Neural progenitor cell (in vitro differentiated cells): ENCODE results near the gene DOCK7. TPM values are rescaled to one million over a fixed set of nuclear protein-coding genes. Genes with fewer than 3 reads are reported as not detected.
"Not testable (repeated sequence)": the region's sequence is repeated elsewhere in the genome, so short reads cannot be mapped to it uniquely, and the experiment has no call there.

Source experiments
- DNase-seq: peaks from one replicate; pipeline ENCODE4 v3.0.0-alpha.2; 2016; ENCODE audit warnings: low spot score
- H2AFZ ChIP-seq: fragments of 200-600 bp; sonication (generic); replicated peaks from 2 replicates; pipeline ENCODE4 v1.6.1; 2016; ENCODE audit warnings: antibody characterized with exemption
- H3F3A ChIP-seq: fragments of 200-600 bp; sonication (generic); 2 replicates; pipeline ENCODE4 v1.6.1; 2016; ENCODE audit warnings: antibody characterized with exemption, low read depth
- H3K27ac ChIP-seq: fragments of 200-600 bp; sonication (generic); 2 replicates; pipeline ENCODE4 v1.5.1; 2016; ENCODE audit warnings: mild to moderate bottlenecking
- H3K27me3 ChIP-seq: fragments of 200-600 bp; sonication (generic); 2 replicates; pipeline ENCODE4 v1.6.1; 2016; ENCODE audit warnings: mild to moderate bottlenecking, moderate library complexity
- H3K36me3 ChIP-seq: fragments of 200-600 bp; sonication (generic); 2 replicates; pipeline ENCODE4 v1.5.1; 2016
- H3K4me1 ChIP-seq: fragments of 200-600 bp; sonication (generic); 2 replicates; pipeline ENCODE4 v1.6.1; 2016; ENCODE audit warnings: mixed run types
- H3K4me2 ChIP-seq: fragments of 200-600 bp; sonication (generic); 2 replicates; pipeline ENCODE4 v1.6.1; 2016
- H3K4me3 ChIP-seq: fragments of 200-600 bp; sonication (generic); 2 replicates; pipeline ENCODE4 v1.5.1; 2016
- H3K79me2 ChIP-seq: fragments of 200-600 bp; sonication (generic); 2 replicates; pipeline ENCODE4 v1.6.1; 2016; ENCODE audit warnings: low read depth
- H3K9ac ChIP-seq: fragments of 200-600 bp; sonication (generic); 2 replicates; pipeline ENCODE4 v1.6.1; 2016
- H3K9me3 ChIP-seq: fragments of 200-600 bp; sonication (generic); 2 replicates; pipeline ENCODE4 v1.5.1; 2016; ENCODE audit warnings: low read depth
- H4K20me1 ChIP-seq: fragments of 200-600 bp; sonication (generic); 2 replicates; pipeline ENCODE4 v1.6.1; 2016; ENCODE audit warnings: low read depth
- H3K27ac Mint-ChIP-seq: 3 replicates; pipeline ENCODE4 v1.8.0; 2021; ENCODE audit warnings: mixed read lengths
- H3K27me3 Mint-ChIP-seq: 2 replicates; pipeline ENCODE4 v1.8.0; 2022; ENCODE audit warnings: low read depth, mild to moderate bottlenecking, inconsistent platforms, moderate library complexity, mixed read lengths; ENCODE audit not compliant: insufficient read depth
- H3K36me3 Mint-ChIP-seq: 3 replicates; pipeline ENCODE4 v1.8.0; 2021; ENCODE audit warnings: mixed read lengths
- H3K4me1 Mint-ChIP-seq: 3 replicates; pipeline ENCODE4 v1.8.0; 2021; ENCODE audit warnings: mixed read lengths
- H3K4me3 Mint-ChIP-seq: 3 replicates; pipeline ENCODE4 v1.8.0; 2021; ENCODE audit warnings: mild to moderate bottlenecking, moderate library complexity, mixed read lengths
- H3K9me3 Mint-ChIP-seq: 3 replicates; pipeline ENCODE4 v1.8.0; 2020; ENCODE audit warnings: mixed read lengths
- CTCF ChIP-seq: fragments of 200-600 bp; sonication (generic); IDR thresholded peaks from 2 replicates; pipeline ENCODE4 v1.5.1; 2017; ENCODE audit warnings: antibody characterized with exemption, mild to moderate bottlenecking
- EZH2 ChIP-seq: fragments of 200-600 bp; sonication (generic); IDR thresholded peaks from 2 replicates; pipeline ENCODE4 v1.6.1; 2017; ENCODE audit warnings: antibody characterized with exemption, mild to moderate bottlenecking, moderate library complexity
- EZH2phosphoT487 ChIP-seq: fragments of 200-600 bp; sonication (generic); IDR thresholded peaks from 2 replicates; pipeline ENCODE4 v1.6.1; 2017; ENCODE audit warnings: antibody characterized with exemption
- total RNA-seq: library from RNA; depleted of rRNA; stranded (reverse); fragments of >200 nt; gene quantifications from 2 replicates; pipeline ENCODE4 v1.2.3, GENCODE V29; 2015; ENCODE audit warnings: low replicate concordance

The DOCK7 gene
- total RNA-seq, 1 donor from 2014 or later: 92.7 TPM

GRCh38 chr1:62528015-62528414, 160.2 kb downstream of the DOCK7 start:
- Histone ChIP-seq H3K27me3 (no peaks in the 10 kb centered on the region), H3K4me1 (no peaks in the 10 kb centered on the region), H3K4me3 (no peak overlapping the region), H3F3A (peaks cover 12% of the 10 kb centered on the region), H3K27ac (no peak overlapping the region), H3K4me2 (no peak overlapping the region), H4K20me1 (peaks cover 9% of the 10 kb centered on the region), H2AFZ (no peak overlapping the region), H3K9me3 (no peaks in the 10 kb centered on the region), H3K36me3 (peaks cover 9% of the 10 kb centered on the region), H3K79me2 (no peaks in the 10 kb centered on the region), H3K9ac (no peak overlapping the region)
- TF ChIP-seq EZH2phosphoT487: no peak
- TF ChIP-seq EZH2: no peak
- TF ChIP-seq CTCF: no peak
- Mint-ChIP-seq H3K4me1 (no peaks in the 10 kb centered on the region), H3K27me3 (no peaks in the 10 kb centered on the region), H3K36me3 (peaks cover 16% of the 10 kb centered on the region), H3K9me3 (no peaks in the 10 kb centered on the region), H3K4me3 (no peak overlapping the region), H3K27ac (no peak overlapping the region)
- DNase-seq: no peak

- H3K27me3 Mint-ChIP-seq, H3K9me3 Mint-ChIP-seq, H3K9me3 ChIP-seq, H4K20me1 ChIP-seq, H3K27ac Mint-ChIP-seq, DNase-seq, H3K4me2 ChIP-seq, H3K4me3 Mint-ChIP-seq, H3K4me3 ChIP-seq, H2AFZ ChIP-seq, H3K27ac ChIP-seq, H3K79me2 ChIP-seq, H3K4me1 Mint-ChIP-seq, H3K4me1 ChIP-seq, H3K27me3 ChIP-seq, H3K9ac ChIP-seq: not testable (repeated sequence)
- Histone ChIP-seq H3K36me3 (peaks cover 12% of the 10 kb centered on the region), H3F3A (peaks cover 12% of the 10 kb centered on the region)
- H3K36me3 Mint-ChIP-seq: peaks cover 16% of the 10 kb centered on the region
These were observed 160.8 kb downstream of the DOCK7 start for GRCh38 chr1:62527346-62527745.

GRCh38 chr1:62523860-62524259, 164.3 kb downstream of the DOCK7 start:
- peaks cover 37% of the 10 kb centered on the region for H3K36me3 Mint-ChIP-seq

GRCh38 chr1:62516600-62516999, 171.6 kb downstream of the DOCK7 start:
- Histone ChIP-seq H3K4me3 (no peak overlapping the region), H3K9me3 (no peaks in the 10 kb centered on the region)

More at GRCh38 chr1:62523860-62524259, 164.3 kb downstream of the DOCK7 start:
- no peaks in the 10 kb centered on the region for H3K27me3 ChIP-seq
- no peaks in the 10 kb centered on the region for H3K4me1 ChIP-seq
- H3K27ac ChIP-seq: no peak overlapping the region
- no peaks in the 10 kb centered on the region for H3K4me1 Mint-ChIP-seq
- H3K36me3 ChIP-seq: peaks cover 12% of the 10 kb centered on the region
- H3K79me2 ChIP-seq: no peaks in the 10 kb centered on the region
- H3K4me2 ChIP-seq: no peak overlapping the region
- no peaks in the 10 kb centered on the region for H3F3A ChIP-seq
- H3K9me3 ChIP-seq: no peaks in the 10 kb centered on the region
- no peaks in the 10 kb centered on the region for H3K27me3 Mint-ChIP-seq
- H3K9ac ChIP-seq: no peak overlapping the region
- H3K9me3 Mint-ChIP-seq: peaks cover 11% of the 10 kb centered on the region
- no peak overlapping the region for H2AFZ ChIP-seq
- TF ChIP-seq EZH2phosphoT487 (no peak), EZH2 (no peak), CTCF (no peak)
- no peak overlapping the region for H3K4me3 ChIP-seq
- H3K27ac Mint-ChIP-seq: no peak overlapping the region
- no peaks in the 10 kb centered on the region for H4K20me1 ChIP-seq
- H3K4me3 Mint-ChIP-seq: no peak overlapping the region
- DNase-seq: no peak

More at GRCh38 chr1:62516600-62516999, 171.6 kb downstream of the DOCK7 start:
- H3K4me1 ChIP-seq: no peaks in the 10 kb centered on the region
- no peaks in the 10 kb centered on the region for H3F3A ChIP-seq
- peaks cover 4% of the 10 kb centered on the region for H4K20me1 ChIP-seq
- Mint-ChIP-seq H3K27ac (no peak overlapping the region), H3K36me3 (peaks cover 37% of the 10 kb centered on the region), H3K4me3 (no peak overlapping the region), H3K9me3 (peaks cover 11% of the 10 kb centered on the region), H3K27me3 (no peaks in the 10 kb centered on the region), H3K4me1 (no peaks in the 10 kb centered on the region)
- no peak overlapping the region for H3K27ac ChIP-seq
- no peak for DNase-seq
- H3K4me2 ChIP-seq: no peak overlapping the region
- H3K9ac ChIP-seq: no peak overlapping the region
- H3K79me2 ChIP-seq: no peaks in the 10 kb centered on the region
- H3K27me3 ChIP-seq: no peaks in the 10 kb centered on the region
- TF ChIP-seq CTCF (no peak), EZH2phosphoT487 (no peak), EZH2 (no peak)
- no peaks in the 10 kb centered on the region for H3K36me3 ChIP-seq
- H2AFZ ChIP-seq: no peak overlapping the region
